GM19395 (cell line): ENCODE measurements around the gene TFEC.
"Not testable (repeated sequence)": the region's sequence is repeated elsewhere in the genome, so short reads cannot be mapped to it uniquely, and the experiment has no call there.

Experiments
- ATAC-seq: cut with Tn5 transposase; IDR thresholded peaks from one replicate; pipeline ENCODE4 v1.9.1; 2021; ENCODE audit warnings: mild to moderate bottlenecking, moderate library complexity; ENCODE audit not compliant: unreplicated experiment

Gene TFEC, protein sequence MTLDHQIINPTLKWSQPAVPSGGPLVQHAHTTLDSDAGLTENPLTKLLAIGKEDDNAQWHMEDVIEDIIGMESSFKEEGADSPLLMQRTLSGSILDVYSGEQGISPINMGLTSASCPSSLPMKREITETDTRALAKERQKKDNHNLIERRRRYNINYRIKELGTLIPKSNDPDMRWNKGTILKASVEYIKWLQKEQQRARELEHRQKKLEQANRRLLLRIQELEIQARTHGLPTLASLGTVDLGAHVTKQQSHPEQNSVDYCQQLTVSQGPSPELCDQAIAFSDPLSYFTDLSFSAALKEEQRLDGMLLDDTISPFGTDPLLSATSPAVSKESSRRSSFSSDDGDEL

DNA sequence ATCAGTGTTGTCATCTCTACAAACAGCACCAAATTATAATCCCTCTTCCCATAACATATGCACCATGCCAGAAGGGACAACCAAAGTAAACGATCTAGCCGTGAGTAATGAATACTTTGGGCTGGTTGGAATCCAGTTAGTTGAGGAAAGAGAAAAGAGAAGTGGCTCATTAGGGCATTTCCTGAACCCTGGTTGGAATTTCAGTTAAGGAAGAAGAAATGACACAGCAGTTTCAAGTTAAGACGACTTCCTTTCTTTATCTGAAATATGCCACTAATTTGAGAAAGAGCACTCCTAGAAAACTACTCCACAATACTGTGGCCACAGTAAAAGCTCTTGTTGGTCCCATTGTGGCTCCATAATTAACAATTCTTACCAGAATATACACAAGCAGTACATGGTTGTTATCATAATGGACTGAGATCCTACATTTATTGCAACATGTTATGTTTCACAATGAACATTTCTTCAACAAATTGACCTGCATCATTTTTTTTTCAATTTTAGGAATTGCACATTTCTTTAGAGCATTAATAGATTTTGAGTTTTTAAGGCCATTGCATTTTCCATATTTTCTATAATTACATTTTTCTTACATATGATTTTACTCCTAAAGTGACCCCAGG is at the start of gene TFEC:
TFEC (minus strand) TSS at position 113 of the 626 bp plus-strand sequence. CDS start 46,322 bp downstream, outside the sequence.
- no peak for ATAC-seq

DNA sequence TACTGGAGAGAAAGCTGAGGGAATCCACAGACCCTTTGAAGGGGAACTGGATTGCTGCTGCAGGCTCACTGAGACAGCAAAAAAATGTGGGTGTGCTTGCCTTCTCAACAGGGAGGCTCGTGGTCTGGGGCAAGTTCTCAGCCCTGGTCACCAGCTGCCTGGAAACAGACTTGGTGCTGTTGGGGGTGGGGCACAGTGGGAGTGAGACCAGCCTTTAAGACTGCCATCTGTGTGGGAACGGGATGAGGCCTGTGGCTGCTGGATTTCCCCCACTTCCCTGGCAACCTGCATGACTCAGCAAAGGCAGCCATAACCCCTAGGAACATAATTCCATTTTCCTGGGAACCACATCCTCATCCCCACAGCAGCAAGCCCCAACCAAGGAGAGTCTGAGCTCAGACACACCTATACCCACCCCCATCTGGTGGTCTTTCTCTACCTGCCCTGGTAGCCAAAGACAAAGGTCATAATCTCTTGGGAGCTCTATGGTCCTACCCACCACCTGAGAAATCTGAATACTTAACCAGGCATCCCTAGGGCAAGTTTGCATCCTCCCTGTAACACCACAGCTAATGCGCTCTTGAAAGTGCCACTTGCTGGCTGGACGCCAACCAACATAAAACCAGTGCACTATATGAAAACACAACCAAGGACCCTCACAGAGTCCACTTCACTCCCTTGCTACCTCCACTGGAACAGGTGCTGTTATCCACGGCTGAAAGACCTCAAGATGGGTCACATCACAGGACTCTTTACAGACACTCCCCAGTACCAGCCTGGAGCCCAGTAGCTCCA is 45.0 kb upstream of the TFEC start:
- ATAC-seq: no peak

DNA sequence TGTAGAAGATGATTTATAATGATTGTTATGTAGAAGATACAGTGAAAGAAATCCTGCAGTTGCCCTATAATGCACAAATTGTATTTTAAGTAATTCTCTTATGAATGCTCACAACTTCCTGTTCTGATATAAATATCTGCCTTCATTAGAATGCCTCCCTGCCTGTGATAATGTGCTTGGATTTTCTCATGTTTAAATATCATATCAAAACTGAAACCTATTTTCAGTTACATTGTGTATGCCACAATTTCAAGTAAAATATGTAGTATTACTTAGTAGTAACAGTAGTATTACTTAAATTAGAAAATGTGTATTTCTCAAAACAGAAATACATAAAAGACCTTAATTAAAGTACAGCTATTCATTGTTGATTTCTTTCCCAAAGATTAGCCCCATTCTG is 41.1 kb upstream of the TFEC start:
- no peak for ATAC-seq

DNA sequence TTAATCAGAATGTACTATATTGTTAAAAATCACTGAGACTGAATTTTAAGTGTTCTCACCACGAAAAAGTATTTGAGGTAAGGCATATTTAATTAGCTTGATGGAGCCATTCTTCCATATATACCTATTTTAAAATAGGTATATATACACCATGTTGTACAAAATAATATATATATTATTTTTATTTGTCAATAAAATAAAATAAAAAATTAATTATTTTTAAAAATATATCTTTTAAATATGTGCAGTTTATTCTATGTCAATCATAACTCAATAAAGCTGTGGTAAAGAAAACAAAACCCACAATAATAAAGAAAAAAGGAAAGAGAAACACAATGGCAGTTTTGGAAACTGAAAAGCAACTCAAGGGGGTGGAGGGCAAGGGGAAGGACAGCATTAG is 33.6 kb upstream of the TFEC start:
- no peak for ATAC-seq

DNA sequence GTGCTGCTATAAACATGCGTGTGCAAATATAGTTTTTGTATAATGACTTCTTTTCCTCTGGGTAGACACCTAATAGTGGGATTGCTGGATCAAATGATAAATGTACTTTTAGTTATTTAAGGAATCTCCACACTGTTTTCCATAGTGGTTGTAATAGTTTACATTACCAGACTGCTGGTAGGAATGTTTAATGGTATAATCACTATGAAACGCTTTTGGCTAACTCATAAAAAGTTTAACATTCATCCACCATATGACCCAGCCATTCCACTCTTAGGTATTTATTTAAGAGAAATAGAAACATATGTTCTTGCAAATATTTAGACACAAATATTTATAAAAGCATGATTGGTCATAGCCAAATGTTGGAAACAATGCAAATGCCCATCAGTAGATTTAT is 32.1 kb upstream of the TFEC start:
- no peak for ATAC-seq

DNA sequence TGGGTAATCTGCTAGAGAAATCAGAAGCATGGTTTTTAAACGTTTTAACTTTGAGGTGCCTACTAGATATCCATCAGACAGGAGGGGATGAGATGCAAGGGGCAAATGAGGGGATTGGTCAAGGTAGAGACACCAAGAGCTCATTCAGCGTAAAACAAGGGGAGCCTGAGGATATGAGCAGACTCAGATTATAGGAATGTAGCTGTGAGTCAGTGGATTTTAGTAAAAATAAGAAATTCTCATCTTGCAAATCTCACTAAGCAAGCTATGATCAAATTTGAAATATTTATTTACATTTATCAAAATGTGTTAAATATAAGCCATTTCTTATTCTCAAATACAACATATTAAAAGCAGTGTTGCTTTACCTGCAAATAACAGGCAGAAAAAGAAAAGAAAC is 21.4 kb upstream of the TFEC start:
- ATAC-seq: no peak

DNA sequence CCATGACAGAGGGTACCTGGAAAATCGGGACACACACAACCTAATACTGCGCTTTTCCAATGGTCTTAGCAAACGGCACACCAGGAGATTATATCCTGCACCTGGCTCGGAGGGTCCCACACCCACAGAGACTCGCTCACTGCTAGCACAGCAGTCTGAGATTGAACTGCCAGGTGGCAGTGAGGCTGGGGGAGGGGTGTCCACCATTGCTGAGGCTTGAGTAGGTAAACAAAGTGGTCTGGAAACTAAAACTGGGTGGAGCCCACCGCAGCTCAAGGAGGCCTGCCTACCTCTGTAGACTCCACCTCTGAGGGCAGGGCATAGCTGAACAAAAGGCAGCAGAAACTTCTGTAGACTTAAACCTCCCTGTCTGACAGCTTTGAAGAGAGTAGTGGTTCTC is 16.7 kb upstream of the TFEC start:
- ATAC-seq: not testable (repeated sequence)

DNA sequence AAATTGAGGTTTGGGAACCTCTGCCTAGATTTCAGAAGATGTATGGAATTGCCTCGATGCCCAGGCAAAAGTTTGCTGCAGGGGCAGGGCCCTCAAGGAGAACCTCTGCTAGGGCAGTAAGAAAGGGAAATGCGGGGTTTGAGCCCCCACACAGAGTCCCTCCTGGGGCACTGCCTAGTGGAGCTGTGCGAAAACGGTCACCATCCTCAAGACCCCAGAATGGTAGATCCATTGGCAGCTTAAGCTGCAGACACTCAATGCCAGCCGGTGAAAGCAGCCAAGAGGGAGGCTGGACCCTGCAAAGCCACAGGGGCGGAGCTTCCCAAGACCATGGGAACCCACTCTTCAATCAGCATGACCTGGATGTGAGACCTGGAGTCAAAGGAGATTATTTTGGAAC is 15.0 kb upstream of the TFEC start:
- no peak for ATAC-seq

DNA sequence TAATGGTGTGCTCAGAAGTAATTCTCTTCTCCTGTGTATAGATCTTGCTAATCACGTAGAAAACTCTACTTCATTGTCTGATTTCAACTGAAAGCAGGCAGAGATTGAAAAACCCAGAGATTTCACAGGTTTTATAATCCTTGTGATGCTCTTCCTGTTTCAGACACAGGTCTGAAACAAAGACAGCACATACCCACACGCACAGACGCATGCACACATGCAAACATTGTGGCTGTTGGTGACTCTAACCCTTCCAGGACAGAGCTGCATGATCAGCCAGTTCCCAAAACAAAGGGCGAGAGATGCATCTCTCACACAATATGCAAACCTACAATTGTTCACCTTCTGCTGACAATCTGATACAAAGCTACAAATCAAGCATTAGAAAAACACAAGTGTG is 11.1 kb upstream of the TFEC start:
- ATAC-seq: peak; percentile 95

DNA sequence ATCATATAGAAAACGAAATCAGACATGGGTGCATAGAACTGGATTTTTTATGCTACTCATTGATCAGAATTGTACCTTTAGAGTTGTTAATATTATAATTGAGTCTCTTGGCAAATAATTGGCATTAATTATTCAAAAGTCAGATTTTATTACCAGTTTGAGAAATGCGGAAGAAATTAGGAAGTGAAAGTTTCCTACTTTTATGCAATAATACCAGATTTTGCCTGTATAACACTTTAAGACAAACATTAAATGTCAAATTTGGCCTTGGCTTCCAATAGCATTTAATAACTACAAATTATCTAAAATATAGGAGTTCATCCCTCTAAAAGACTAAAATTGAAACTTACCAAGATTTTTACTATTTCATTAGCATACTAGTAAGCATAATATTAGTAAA is 6.8 kb upstream of the TFEC start:
- no peak for ATAC-seq

DNA sequence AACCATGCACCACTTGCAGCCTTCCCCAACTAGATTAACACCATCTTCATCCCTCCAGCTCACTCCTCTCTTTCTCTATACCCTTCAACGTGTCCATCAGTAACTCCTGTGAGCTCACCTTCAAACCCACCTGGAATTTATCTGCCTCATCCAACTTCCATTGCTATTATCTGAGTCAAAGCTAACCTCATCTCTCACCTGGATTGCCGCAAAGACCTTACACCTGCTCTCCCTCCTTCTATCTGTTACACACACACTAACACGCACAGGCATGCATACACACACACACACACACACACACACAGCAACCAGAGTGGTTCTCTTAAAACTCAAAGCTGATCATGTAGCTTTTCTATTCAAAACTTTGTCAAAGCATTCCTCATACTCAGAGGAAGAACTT is 3.8 kb upstream of the TFEC start:
- no peak for ATAC-seq

DNA sequence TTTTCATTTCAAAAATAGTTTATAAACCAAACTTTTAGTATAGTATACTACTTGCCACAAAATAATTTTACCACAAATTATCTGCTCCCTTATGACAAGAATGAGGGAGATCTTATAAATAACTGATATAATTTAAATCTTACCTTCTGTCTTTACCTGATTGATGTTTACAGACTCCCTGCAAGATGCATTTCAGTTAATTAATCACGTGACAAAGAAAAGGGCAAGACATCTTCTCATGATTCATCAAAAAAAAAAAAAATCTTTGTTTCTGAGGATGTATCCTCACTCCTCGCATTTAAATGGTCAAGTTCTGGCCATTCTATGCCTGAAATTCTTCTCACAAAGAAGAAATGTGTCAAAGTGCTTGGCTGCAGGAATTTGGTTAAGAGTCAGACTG is 2.3 kb upstream of the TFEC start:
- ATAC-seq: no peak

DNA sequence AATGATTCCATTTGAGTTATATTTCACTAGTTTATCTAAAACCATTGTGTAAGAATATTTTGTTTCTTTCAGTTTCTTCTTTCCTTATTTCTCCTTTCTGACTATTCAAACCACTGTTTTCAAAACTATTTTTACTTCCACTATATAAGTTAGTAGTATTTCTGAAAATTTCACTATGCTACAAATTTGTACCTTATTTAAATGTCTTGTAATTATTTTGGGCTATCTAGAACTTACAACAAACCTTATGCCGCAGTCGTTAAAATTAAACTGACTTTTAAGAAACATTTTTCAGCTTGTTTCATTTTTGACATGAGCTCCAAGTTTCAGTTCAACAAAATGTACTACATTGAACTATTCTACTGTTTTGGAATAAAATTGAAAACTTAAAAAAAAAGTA is 1.8 kb downstream of the TFEC start:
- peak; percentile 68 for ATAC-seq

DNA sequence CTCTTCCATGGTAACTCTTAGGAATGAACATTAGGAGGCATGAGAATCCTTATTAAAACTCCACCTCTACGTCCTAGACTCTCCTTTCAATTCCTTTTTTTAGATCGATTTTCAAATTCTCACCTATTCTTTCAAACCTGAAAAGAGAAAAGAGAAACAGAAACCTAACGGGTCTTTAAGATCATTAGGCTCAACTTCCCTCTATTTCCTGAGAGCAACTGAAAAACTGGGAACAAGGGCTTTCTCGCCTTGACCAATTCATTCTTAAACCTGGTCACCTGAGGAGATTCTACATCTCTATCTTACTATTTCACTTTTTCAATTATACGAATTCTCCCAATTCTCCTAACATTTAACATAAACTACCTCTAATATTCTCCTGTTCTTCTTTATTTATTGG is 2.8 kb downstream of the TFEC start:
- ATAC-seq: no peak

DNA sequence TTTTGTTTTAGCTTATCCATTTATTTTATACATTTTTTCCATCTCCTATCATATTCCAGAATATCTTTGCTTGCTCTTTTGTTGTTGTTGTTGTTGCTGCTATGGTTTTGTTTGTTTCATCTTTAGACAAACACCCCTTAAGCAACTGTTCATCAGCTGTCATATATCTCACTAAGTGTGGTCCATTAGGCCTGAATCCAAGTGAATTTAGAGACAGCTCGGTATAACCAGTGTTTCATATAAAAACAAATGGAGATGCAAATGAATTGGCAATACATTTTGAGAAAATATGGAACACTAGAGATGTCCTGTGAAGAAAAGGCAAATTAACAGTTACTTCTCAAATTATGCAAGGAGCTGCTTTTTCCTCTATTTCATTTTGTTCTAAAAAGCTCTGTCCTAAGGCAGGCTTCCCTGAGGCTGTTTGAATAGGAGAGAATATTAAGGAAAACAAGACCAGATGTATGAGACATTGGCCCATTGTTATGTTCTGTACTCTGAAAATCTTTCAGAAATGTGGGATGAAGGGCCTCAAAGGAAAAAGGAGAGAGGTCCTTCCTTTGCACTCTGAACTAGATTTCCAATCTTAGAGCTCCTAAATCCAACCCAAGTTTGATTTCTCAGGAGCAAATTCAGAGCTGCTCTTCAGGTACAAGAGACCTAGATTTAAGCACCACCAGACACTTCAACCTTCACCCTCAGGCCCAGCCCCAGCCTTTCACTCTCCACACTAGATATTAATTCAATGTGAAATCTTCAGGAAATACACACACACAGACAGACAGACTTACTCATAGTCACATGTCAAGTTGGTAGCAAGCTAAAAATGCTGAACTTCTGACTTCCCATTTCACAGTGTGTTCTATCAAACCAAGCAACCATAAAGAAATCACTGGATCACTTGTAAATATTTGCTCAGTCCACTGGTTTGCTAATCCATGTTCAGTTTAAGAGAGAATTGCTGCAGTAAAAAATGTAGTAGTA is 5.4 kb downstream of the TFEC start:
- ATAC-seq: no peak

DNA sequence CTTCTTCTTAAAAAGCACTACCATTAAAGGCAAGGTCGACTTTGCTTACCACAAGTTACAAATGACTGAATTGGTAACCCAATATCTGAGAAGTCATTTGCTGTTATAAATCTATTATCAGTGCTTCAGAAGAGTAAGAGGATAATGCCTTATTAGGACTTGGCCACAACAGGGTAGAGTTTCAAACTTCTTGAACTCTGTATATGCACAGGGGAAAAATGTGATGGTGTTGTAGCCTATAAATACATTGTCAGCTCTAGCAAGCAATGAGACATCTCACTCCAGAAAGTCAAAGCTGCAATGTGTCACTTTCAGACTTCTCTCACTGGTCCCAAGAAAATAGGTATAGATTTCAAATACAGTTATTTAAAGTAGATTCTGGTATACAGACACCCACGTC is 9.3 kb downstream of the TFEC start:
- ATAC-seq: peak; percentile 50

DNA sequence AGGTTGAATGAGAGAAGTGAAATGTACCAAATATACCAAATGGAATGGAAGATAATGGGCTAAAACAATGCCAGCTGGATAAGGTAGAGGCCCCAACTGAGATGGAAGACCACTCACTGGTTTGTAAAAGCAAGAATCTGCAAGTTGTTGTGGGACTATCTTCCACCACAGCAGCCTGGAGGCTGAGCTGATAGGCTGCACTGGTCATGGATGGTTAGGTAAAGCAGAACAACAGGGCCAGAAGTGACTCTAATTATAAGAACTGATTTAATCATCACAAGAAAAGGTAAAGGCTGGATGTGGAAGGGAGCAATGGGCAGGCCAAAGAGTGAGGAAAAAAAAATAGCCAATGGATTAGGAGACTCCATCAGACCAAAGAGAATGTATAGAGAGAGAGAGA is 11.8 kb downstream of the TFEC start:
- peak; percentile 40 for ATAC-seq

DNA sequence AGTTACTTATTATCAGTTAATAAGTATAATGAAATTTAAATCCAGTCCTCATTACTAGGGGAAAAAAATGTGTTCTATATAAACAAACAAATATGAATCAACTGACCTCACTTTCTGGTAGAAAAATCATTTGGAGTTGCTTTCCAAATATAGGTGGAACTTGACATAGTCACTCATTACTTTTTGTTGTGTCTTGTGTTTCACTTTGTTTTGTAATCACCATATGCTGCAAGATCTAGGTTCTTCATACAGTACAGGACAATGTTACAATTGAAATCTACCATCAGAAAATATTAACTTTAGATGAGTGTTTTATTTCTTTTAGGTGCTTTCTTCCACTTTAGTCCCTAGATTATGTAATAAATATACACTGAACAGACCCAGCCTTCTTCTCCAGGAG is 16.9 kb downstream of the TFEC start:
- ATAC-seq: no peak

DNA sequence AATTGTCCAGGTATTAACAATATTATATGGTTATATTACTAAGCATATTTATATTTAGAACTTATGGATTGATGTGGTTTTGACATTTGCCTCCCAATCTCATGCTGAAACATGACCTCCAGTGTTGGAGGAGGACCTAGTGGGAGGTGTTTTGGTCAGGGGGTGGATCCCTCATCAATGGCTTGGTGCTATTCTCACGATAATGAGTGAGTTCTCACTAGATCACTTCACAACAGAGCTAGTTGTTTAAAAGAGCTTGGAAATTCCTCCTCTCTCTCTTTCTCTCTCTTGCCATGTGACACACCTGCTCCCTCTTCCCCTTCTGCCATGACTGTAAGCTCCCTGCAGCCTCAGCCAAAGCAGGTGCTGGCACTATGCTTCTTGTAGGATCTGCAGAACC is 19.0 kb downstream of the TFEC start:
- no peak for ATAC-seq

DNA sequence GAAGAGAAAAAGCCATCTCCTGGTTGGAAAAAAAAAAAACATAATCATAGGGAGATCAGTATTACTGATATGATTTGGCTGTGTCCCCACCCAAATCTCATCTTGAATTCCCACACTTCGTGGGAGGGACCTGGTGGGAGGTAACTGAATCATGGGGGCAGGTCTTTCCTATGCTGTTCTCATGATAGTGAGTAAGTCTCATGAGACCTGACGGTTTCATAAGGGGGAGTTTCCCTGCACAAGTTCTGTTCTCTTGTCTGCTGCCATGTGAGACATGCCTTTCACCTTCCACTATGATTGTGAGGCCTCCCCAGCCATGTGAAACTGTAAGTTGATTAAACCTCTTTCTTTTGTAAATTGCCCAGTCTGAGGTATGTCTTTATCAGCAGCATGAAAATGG is 25.8 kb downstream of the TFEC start:
- not testable (repeated sequence) for ATAC-seq

DNA sequence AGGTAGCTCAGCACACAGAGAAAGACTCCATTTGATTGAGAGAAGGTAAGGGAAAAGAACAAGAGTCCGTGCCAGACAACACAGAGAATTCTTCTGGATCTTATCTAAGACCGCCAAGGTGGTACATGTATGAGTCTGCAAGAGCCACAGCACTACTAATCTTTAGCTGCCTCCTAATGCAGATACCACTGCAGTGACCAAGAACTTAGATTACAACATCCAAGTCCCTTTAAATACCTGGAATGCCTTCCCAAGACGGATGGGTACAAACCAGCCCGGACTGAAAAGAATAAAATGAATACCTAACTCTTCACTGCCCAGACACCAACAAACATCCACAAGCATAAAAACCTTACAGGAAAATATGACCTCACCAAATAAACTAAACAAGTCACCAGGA is 33.3 kb downstream of the TFEC start:
- no peak for ATAC-seq
